RWPE2 (cell line): ENCODE measurements around the gene TPH2.

Experiments
- ATAC-seq: fragments of 200-7000 bp; cut with Tn5 transposase; 3 replicates; pipeline ENCODE4 v1.9.1; 2021; ENCODE audit warnings: low read depth
- DNase-seq: peaks from one replicate; pipeline ENCODE4 v3.0.0-alpha.2; 2020; ENCODE audit warnings: low spot score
- H3K27ac ChIP-seq: fragments of 450-650 bp; 2 replicates; pipeline ENCODE4 v1.5.1; 2017; ENCODE audit warnings: mild to moderate bottlenecking; ENCODE audit not compliant: poor library complexity, severe bottlenecking
- H3K27me3 ChIP-seq: fragments of 250-450 bp; sonication (Bioruptor Pico); 2 replicates; pipeline ENCODE4 v1.5.1; 2021; ENCODE audit warnings: mild to moderate bottlenecking, moderate library complexity; ENCODE audit not compliant: insufficient read depth, poor library complexity, severe bottlenecking
- H3K36me3 ChIP-seq: fragments of 250-450 bp; sonication (Bioruptor Pico); 2 replicates; pipeline ENCODE4 v1.5.1; 2020; ENCODE audit warnings: low read depth, mild to moderate bottlenecking, moderate library complexity
- H3K4me1 ChIP-seq: fragments of 250-450 bp; sonication (Bioruptor Pico); 2 replicates; pipeline ENCODE4 v1.5.1; 2021; ENCODE audit warnings: mild to moderate bottlenecking, moderate library complexity; ENCODE audit not compliant: insufficient read depth, poor library complexity, severe bottlenecking
- H3K4me3 ChIP-seq: fragments of 250-450 bp; sonication (Bioruptor Pico); 2 replicates; pipeline ENCODE4 v1.5.1; 2021; ENCODE audit warnings: mild to moderate bottlenecking, moderate library complexity; ENCODE audit not compliant: severe bottlenecking
- H3K9me3 ChIP-seq: fragments of 250-450 bp; sonication (Bioruptor Pico); 2 replicates; pipeline ENCODE4 v1.5.1; 2021; ENCODE audit warnings: mild to moderate bottlenecking, moderate library complexity; ENCODE audit not compliant: severe bottlenecking
- TF ChIP-seq, protein P1 (sequence below): fragments of 450-650 bp; IDR thresholded peaks from one replicate; pipeline ENCODE4 v1.5.1; 2017; ENCODE audit warnings: mild to moderate bottlenecking, moderate library complexity; ENCODE audit not compliant: poor library complexity, severe bottlenecking

TPH2 gene

DNA sequence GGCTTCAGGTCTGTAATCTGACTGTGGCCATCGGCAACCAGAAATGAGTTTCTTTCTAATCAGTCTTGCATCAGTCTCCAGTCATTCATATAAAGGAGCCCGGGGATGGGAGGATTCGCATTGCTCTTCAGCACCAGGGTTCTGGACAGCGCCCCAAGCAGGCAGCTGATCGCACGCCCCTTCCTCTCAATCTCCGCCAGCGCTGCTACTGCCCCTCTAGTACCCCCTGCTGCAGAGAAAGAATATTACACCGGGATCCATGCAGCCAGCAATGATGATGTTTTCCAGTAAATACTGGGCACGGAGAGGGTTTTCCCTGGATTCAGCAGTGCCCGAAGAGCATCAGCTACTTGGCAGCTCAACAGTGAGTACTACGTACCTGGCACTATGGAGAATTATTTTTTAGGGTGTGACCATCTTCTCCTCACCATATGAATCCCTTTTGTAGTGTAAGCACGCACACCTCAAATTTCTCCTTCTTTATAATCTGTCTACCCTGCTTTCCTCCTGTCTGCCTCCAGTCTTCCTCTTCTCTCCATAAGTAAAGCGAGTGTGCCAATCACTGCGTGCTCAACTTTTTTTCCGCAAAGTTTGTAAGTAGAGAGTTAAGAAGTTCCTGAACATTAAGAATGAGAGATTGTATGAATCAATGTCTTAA, at the start of gene TPH2:
Gene TPH2, plus strand, starts transcription at position 118 of the 658 bp plus-strand sequence. Its CDS starts 142 bp downstream, at position 260.
- Histone ChIP-seq H3K4me1 (no peaks in the 10 kb centered on the region), H3K27ac (no peak within 1 kb of the TSS), H3K27me3 (peaks cover 3% of the 10 kb centered on the region), H3K4me3 (no peak within 1 kb of the TSS), H3K36me3 (no peaks in the 10 kb centered on the region), H3K9me3 (no peaks in the 10 kb centered on the region)
- peak; percentile 31; the same call in 2 of the 3 replicates for ATAC-seq
- no peak for DNase-seq
- TF ChIP-seq, protein P1, sequence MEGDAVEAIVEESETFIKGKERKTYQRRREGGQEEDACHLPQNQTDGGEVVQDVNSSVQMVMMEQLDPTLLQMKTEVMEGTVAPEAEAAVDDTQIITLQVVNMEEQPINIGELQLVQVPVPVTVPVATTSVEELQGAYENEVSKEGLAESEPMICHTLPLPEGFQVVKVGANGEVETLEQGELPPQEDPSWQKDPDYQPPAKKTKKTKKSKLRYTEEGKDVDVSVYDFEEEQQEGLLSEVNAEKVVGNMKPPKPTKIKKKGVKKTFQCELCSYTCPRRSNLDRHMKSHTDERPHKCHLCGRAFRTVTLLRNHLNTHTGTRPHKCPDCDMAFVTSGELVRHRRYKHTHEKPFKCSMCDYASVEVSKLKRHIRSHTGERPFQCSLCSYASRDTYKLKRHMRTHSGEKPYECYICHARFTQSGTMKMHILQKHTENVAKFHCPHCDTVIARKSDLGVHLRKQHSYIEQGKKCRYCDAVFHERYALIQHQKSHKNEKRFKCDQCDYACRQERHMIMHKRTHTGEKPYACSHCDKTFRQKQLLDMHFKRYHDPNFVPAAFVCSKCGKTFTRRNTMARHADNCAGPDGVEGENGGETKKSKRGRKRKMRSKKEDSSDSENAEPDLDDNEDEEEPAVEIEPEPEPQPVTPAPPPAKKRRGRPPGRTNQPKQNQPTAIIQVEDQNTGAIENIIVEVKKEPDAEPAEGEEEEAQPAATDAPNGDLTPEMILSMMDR, result peak; percentile 53

GRCh38 chr12:71890475-71890874, 48.2 kb upstream of the TPH2 start:
- H3K9me3 ChIP-seq, result no peaks in the 10 kb centered on the region
- no peaks in the 10 kb centered on the region for H3K27me3 ChIP-seq
- ATAC-seq (no peak), DNase-seq (no peak)
- TF ChIP-seq, protein P1, result no peak
- no peak overlapping the region for H3K4me3 ChIP-seq
- H3K27ac ChIP-seq, result no peak overlapping the region
- peaks cover 20% of the 10 kb centered on the region for H3K36me3 ChIP-seq
- no peaks in the 10 kb centered on the region for H3K4me1 ChIP-seq

DNA sequence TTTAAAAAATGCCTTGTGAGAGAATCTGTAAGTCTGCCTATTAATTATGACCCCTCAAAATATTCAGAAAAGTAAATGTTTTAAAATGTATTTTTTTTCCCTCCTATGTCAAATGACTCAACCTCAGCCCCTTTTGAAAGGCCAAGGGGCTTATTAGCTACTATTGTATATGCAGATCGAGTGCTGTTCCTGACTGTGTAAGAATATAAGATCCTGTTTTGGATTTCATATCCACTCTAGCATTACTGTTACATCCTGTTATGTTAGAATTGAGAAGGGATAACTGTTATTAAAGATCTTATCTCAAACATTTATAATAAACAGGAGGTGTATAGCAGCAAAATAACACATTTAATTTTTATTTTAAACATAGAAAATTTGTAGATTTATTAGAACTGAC, 46.6 kb upstream of the TPH2 start:
- Histone ChIP-seq H3K4me1 (no peaks in the 10 kb centered on the region), H3K9me3 (no peaks in the 10 kb centered on the region), H3K36me3 (peaks cover 30% of the 10 kb centered on the region), H3K27ac (no peak overlapping the region), H3K4me3 (no peak overlapping the region), H3K27me3 (no peaks in the 10 kb centered on the region)
- TF ChIP-seq, protein P1, result no peak
- no peak for ATAC-seq
- no peak for DNase-seq

DNA sequence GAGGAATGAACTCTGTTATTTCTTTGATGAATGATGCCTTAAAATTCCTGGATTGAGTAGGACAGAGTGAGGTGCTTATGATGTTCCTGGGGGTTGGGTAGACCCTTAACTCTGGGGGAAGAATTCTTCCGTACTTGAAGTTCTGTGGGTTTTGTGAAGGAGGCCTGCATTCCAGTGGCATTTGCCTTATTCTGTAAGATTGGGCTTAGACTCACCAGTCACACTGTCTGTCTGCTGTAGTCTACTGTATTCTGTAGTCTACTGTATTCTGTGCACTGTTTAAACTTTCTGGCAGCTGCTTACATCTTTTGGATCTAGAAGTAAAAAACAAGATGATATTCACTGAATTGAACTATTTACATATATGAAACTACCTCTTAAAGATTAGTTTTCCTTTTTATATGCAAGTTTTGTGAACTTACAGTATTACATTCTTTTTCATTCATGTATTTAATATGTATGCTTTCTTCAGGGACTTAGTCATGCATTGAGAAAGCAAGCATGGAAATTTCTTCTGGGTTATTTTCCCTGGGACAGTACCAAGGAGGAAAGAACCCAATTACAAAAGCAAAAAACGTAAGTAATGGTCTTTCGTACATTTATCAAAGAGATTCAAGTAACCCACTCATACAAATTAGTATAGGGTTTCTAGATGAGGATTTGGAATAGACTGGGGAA, 42.3 kb upstream of the TPH2 start:
- ATAC-seq (no peak), DNase-seq (no peak)
- Histone ChIP-seq H3K4me3 (no peak overlapping the region), H3K27me3 (no peaks in the 10 kb centered on the region), H3K36me3 (peaks cover 52% of the 10 kb centered on the region), H3K27ac (no peak overlapping the region), H3K4me1 (no peaks in the 10 kb centered on the region), H3K9me3 (no peaks in the 10 kb centered on the region)
- TF ChIP-seq, protein P1, result no peak

DNA sequence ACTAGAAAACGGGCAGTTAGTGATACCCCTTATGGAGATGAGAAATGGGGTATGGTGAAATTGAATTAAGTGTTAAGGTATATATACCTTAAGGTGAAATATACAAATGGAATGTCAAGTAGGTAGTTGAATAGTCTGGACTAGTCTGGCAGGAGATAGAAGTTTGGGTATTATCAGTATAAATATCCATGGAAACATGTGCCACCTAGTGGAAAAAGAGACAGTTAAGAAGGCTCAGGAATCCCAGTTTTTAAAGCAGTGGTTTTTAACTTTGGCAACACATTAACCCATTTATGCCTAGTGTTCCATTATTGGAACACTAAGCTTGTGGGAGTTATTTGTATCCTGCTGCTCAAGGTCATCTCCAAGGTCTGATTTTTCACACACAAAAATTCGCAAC, 38.6 kb upstream of the TPH2 start:
- H3K27me3 ChIP-seq, result no peaks in the 10 kb centered on the region
- H3K4me3 ChIP-seq, result no peak overlapping the region
- H3K27ac ChIP-seq, result no peak overlapping the region
- DNase-seq (no peak), ATAC-seq (peak; percentile 54; the same call in 2 of the 3 replicates)
- H3K36me3 ChIP-seq, result peaks cover 36% of the 10 kb centered on the region
- TF ChIP-seq, protein P1, result peak; percentile 37
- H3K4me1 ChIP-seq, result no peaks in the 10 kb centered on the region
- H3K9me3 ChIP-seq, result no peaks in the 10 kb centered on the region
